Measurements from ENCODE around the gene SOX9. TPM values are rescaled to one million over a fixed set of nuclear protein-coding genes. Genes with fewer than 3 reads are reported as not detected.

The SOX9 gene
- total and polyA plus RNA-seq, 2 of the 8 experiments (the other 6 are each of a cell fraction or from before 2014, with no cell fraction given), result 1.9 to 4.9 TPM

- WGBS, 2 experiments (ENCODE audit: extremely low coverage in 1 of 2, insufficient coverage in 1 of 2, insufficient read length in 1 of 2, insufficient replicate concordance in 2 of 2, low coverage in 1 of 2, low lambda C conversion rate in 2 of 2, missing lambda C conversion rate in 1 of 2), result 86% methylated on average over 5 of the region's 5 CpGs; no CpG with 5 or more reads in 1 of the 2 experiments
- H2BK20ac ChIP-seq (ENCODE audit: low read length), result no peak overlapping the region
- H3K4me1 ChIP-seq (replicated peaks in 1 of 4; ENCODE audit: control insufficient read depth in 3 of 4, insufficient read depth in 4 of 4, low read length in 3 of 4), result peaks cover 0 to 3% (median 0%) of the 10 kb centered on the region in 4 experiments; a peak in 2 of 7 replicates
- no peak overlapping the region for H4K5ac ChIP-seq (ENCODE audit: insufficient read length, low read depth, low read length)
- H3K4me3 ChIP-seq (ENCODE audit: extremely low read depth in 1 of 4, insufficient read depth in 2 of 4, low read depth in 3 of 4, low read length in 4 of 4), result no peak overlapping the region
- H3K23ac ChIP-seq (ENCODE audit: insufficient read length), result no peak overlapping the region
- no peaks in the 10 kb centered on the region for H3K36me3 ChIP-seq (ENCODE audit: control insufficient read depth in 2 of 4, insufficient read depth in 4 of 4, low read length in 3 of 4)
- H3K27ac ChIP-seq (ENCODE audit: low read depth, low read length), result no peak overlapping the region
- no peaks in the 10 kb centered on the region for H3K79me1 ChIP-seq (ENCODE audit: low read depth, low read length)
- no peak overlapping the region for H3K9ac ChIP-seq (replicated peaks in 1 of 4; ENCODE audit: extremely low read depth in 1 of 4, low read depth in 3 of 4, low read length in 3 of 4)
- FAIRE-seq, result no peak
- H3K27me3 ChIP-seq (replicated peaks in 1 of 4; ENCODE audit: control insufficient read depth in 3 of 4, extremely low read depth in 1 of 4, insufficient read depth in 3 of 4, low read length in 3 of 4), result no peaks in the 10 kb centered on the region
- no peak overlapping the region for H3K18ac ChIP-seq (ENCODE audit: extremely low read depth, low read length)
- no peaks in the 10 kb centered on the region for H3K23me2 ChIP-seq (ENCODE audit: low read depth, low read length)
- no peak overlapping the region for H4K91ac ChIP-seq (replicated peaks; ENCODE audit: insufficient read length, low read length)
- TF ChIP-seq NANOG (IDR thresholded peaks at IDR 0.05; ENCODE audit: insufficient read depth, low read depth, low read length, poor library complexity, severe bottlenecking) (no peak), SAP30 (IDR thresholded peaks at IDR 0.05; ENCODE audit: insufficient read depth, insufficient replicate concordance, low read length) (no peak), TCF12 (IDR thresholded peaks at IDR 0.05; ENCODE audit: low read depth, low read length) (no peak), NRF1 (IDR thresholded peaks at IDR 0.05; ENCODE audit: low read depth, low read length) (no peak)
- H2BK12ac ChIP-seq (ENCODE audit: low read depth, low read length), result no peak overlapping the region
- H2AFZ ChIP-seq (ENCODE audit: low read length), result no peak overlapping the region
- H2BK15ac ChIP-seq (ENCODE audit: low read length), result no peak overlapping the region
- H2BK120ac ChIP-seq (replicated peaks; ENCODE audit: low read depth, low read length), result no peak overlapping the region
- no peaks in the 10 kb centered on the region for H4K20me1 ChIP-seq (replicated peaks in 1 of 2; ENCODE audit: control insufficient read depth in 1 of 2, insufficient read depth in 2 of 2, low read length in 2 of 2)
- H2AK5ac ChIP-seq (ENCODE audit: low read depth, low read length), result no peak overlapping the region
- no peak overlapping the region for H2BK5ac ChIP-seq (ENCODE audit: low read depth, low read length)
- no peaks in the 10 kb centered on the region for H3K79me2 ChIP-seq (ENCODE audit: control insufficient read depth in 1 of 2, insufficient read depth in 2 of 2, low read length in 2 of 2)
- no peaks in the 10 kb centered on the region for H3K9me3 ChIP-seq (ENCODE audit: insufficient read depth in 2 of 2, low read depth in 1 of 2, low read length in 1 of 2)
- ChIA-PET POLR2A (ENCODE audit: partially characterized antibody) (no interaction called here), CTCF (ENCODE audit: partially characterized antibody) (interaction anchor here (0.9 to 2.5 kb wide), 8 partner anchors 8 to 287 kb away, joined by 3 to 9 read pairs (median 4); partner anchors contain the start of gene SOX9)
- no peak overlapping the region for H3K4me2 ChIP-seq (ENCODE audit: insufficient read depth in 1 of 2, low read depth in 2 of 2, low read length in 2 of 2)
- H3K56ac ChIP-seq (replicated peaks; ENCODE audit: insufficient read length, low read depth, low read length), result no peak overlapping the region
- H4K8ac ChIP-seq (ENCODE audit: extremely low read depth, insufficient read depth, low read length), result no peak overlapping the region
- no peak overlapping the region for H3K4ac ChIP-seq (replicated peaks; ENCODE audit: insufficient read length, low read depth, low read length)
- no peak for DNase-seq (ENCODE audit: low read depth in 1 of 2, low spot score in 2 of 2)
- H3K14ac ChIP-seq (ENCODE audit: insufficient read length), result no peak overlapping the region
These were observed 22.4 kb downstream of the SOX9 start for GRCh38 chr17:72143245-72143644.
